KOPT-K1 (cell line): ENCODE data around the gene PER1.

Source experiments
- H3K27ac ChIP-seq: fragments of 200-600 bp; sonication (generic); 2 replicates; pipeline ENCODE4 v1.5.1; 2016; ENCODE audit warnings: antibody characterized with exemption, mild to moderate bottlenecking, low read depth, low read length; ENCODE audit not compliant: poor library complexity, severe bottlenecking
- H3K36me3 ChIP-seq: fragments of 200-600 bp; sonication (generic); 2 replicates; pipeline ENCODE4 v1.5.1; 2017; ENCODE audit warnings: antibody characterized with exemption, mild to moderate bottlenecking, low read length, moderate library complexity; ENCODE audit not compliant: insufficient read depth
- H3K9me3 ChIP-seq: fragments of 200-600 bp; sonication (generic); 2 replicates; pipeline ENCODE4 v1.5.1; 2017; ENCODE audit warnings: antibody characterized with exemption, low read length, mild to moderate bottlenecking; ENCODE audit not compliant: insufficient read depth, poor library complexity, severe bottlenecking

PER1 gene

GRCh38 chr17:8125154-8125946 is 26.9 kb downstream of the PER1 start:
- H3K36me3 ChIP-seq: no peaks in the 10 kb centered on the region
- no peaks in the 10 kb centered on the region for H3K9me3 ChIP-seq
- peak overlapping the region; percentile 5 for H3K27ac ChIP-seq

- no peaks in the 10 kb centered on the region for H3K36me3 ChIP-seq
- no peaks in the 10 kb centered on the region for H3K9me3 ChIP-seq
- H3K27ac ChIP-seq: no peak overlapping the region
Observed at GRCh38 chr17:8124350-8125153, 27.7 kb downstream of the PER1 start.

GRCh38 chr17:8123695-8124349 is 28.4 kb downstream of the PER1 start, which contains the start of gene HES7:
Gene HES7, minus strand, starts transcription at chr17:8124106. Its CDS starts 22 bp downstream, at chr17:8124084.
- Histone ChIP-seq H3K27ac (no peak within 1 kb of the TSS), H3K9me3 (no peaks in the 10 kb centered on the region), H3K36me3 (no peaks in the 10 kb centered on the region)

GRCh38 chr17:8122924-8123694 is 29.1 kb downstream of the PER1 start:
- Histone ChIP-seq H3K27ac (no peak overlapping the region), H3K36me3 (no peaks in the 10 kb centered on the region), H3K9me3 (no peaks in the 10 kb centered on the region)

DNA sequence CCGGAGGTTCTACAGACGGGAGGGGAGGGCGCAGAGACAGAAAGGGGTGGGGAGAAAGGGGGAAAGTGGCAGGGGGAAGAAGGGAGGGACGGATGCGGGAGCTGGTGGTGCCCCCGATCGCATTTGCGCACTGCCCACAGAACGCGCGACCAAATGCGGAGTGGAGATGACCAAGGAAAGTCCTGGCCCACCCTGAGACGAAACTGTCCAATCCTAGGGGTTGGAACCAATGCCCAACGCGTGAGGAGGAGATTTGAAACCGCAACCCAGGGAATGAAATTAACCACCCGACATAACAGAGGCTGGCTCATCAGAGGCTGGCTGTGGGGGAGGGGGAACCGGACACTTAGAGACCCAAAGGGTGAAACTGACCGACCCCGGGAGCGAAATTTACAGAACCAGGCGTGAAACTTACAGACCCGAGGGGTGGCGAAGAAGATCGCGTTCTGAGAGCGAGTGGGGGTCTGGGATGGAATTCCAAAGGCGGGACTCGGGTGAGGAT is 29.7 kb downstream of the PER1 start:
- H3K9me3 ChIP-seq: no peaks in the 10 kb centered on the region
- H3K27ac ChIP-seq: no peak overlapping the region
- H3K36me3 ChIP-seq: no peaks in the 10 kb centered on the region

- H3K27ac ChIP-seq: no peak overlapping the region
- no peaks in the 10 kb centered on the region for H3K9me3 ChIP-seq
- H3K36me3 ChIP-seq: no peaks in the 10 kb centered on the region
Observed at GRCh38 chr17:8121681-8122421, 30.4 kb downstream of the PER1 start.

DNA sequence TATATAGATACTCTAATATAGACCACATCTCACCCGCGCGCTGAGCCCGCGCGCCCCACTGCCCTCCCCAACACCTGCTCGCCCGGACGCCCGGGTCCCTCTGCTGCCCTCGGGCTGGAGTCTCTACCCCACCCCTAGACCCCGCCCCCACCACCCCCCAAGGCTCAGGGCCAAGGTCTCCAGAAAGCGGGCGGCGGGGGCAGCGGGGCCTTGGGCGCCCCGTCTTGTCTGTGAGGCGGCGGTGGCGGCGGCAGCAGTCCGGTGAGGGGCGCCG is 30.9 kb downstream of the PER1 start:
- Histone ChIP-seq H3K9me3 (no peaks in the 10 kb centered on the region), H3K36me3 (no peaks in the 10 kb centered on the region), H3K27ac (no peak overlapping the region)

GRCh38 chr17:8120520-8121406 is 31.4 kb downstream of the PER1 start:
- Histone ChIP-seq H3K36me3 (no peaks in the 10 kb centered on the region), H3K9me3 (no peaks in the 10 kb centered on the region), H3K27ac (no peak overlapping the region)

DNA sequence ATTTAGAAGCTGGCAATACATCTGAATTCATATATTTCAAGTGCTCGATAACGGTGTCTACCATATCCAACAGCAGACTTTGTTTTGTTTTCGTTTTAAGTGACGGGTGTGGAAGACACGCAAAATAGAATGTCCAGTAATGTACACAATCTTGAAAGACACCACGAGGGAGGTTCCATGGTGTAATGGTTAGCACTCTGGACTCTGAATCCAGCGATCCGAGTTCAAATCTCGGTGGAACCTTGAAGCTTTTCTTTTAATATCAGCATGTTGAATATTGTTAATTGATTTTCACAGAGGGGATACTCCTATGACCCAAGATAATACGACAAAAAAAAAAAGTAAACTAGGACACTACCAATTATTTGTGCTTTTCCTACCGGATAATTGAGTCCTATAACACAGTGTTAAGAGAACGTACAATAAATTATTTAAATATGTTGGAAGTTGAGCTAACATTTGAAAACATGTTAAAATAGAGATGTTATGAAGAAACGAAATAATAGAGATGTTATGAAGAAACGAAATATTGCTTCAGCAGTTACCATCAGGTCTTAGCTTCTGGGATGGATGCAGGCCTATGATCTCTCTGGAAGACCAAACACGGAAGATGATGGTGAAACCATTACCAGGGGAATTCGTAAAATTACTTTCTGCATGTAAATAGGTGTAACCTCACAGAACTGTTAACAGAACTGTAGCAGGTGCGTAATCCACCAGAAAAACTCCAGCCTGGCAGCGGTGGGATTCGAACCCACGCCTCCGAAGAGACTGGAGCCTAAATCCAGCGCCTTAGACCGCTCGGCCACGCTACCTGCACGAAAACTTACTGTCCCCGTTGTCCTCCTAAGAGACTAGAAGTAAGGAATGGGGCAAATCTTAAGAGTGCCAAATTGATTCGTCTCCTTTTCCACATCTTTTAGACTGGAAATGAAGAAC is 32.4 kb downstream of the PER1 start:
- H3K27ac ChIP-seq: peak overlapping the region; percentile 37

GRCh38 chr17:8118769-8119580 is 33.2 kb downstream of the PER1 start:
- Histone ChIP-seq H3K36me3 (no peaks in the 10 kb centered on the region), H3K27ac (peak overlapping the region; percentile 37), H3K9me3 (no peaks in the 10 kb centered on the region)

More for the DNA sequence above, 32.4 kb downstream of the PER1 start:
- Histone ChIP-seq H3K9me3 (no peaks in the 10 kb centered on the region), H3K36me3 (no peaks in the 10 kb centered on the region)

DNA sequence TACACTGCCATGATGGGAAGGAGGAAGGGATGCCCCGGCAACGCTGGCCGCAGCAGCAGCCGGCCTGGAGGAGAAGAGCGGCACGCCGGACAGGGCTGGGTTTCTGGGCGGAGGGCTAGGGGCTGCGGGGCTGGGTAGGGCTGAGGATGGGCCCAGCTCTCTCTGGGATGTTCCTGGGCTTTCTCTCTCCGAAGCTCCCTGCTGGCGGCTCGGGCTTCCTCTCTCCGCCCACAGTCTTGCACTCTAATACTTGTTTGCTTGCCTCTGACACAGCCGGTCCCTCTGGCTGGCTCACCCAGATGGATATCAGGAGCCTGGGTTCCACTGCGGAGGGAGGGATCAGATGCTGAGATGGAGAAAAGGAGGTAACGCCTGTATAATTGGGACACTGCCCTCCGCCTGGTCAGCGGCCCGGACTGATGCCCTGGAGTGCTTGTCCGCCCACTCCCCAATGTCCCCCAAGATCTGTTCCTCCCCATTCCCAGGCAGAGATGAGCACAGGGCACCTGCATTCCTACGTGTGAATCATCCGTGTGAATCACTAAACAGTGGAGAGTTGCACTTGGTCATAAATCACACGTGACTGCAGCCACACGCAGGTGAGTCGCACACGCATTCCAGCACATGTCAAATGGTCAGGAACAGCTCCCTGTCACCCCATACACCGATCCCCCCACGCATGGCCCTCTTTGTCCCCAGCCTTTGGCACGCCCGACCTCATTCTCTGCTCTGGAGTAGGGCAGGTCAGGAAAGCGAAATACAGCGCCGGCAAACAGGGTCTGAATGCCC is 34.0 kb downstream of the PER1 start, which contains the start of gene ALOXE3:
Gene ALOXE3, minus strand, starts transcription at position 535 of the 789 bp plus-strand sequence. Its CDS starts 524 bp downstream, at position 11.
- Histone ChIP-seq H3K36me3 (no peaks in the 10 kb centered on the region), H3K9me3 (no peaks in the 10 kb centered on the region), H3K27ac (peak within 1 kb of the TSS; percentile 37)
